Thymus (tissue), 11 donors: Measurements from ENCODE around the gene CLDN7. TPM values are rescaled to one million over a fixed set of nuclear protein-coding genes. Genes with fewer than 3 reads are reported as not detected.

Experiments
- DNase-seq, 9 donors: peaks; one replicate each; pipeline ENCODE4 v3.0.0-alpha.2; 2013; ENCODE audit warnings: low spot score in 9 of 9, low read depth in 6 of 9, missing footprints in 1 of 9
- H3K27ac ChIP-seq, 2 donors: one replicate each; pipeline ENCODE4 v1.5.1; 2013; ENCODE audit warnings: control low read depth in 1 of 2, low read depth in 1 of 2, low read length in 1 of 2, mild to moderate bottlenecking in 1 of 2, moderate library complexity in 1 of 2
- H3K27me3 ChIP-seq, 2 donors: one replicate each; pipeline ENCODE4 v1.5.1; 2013; ENCODE audit warnings: low read length in 1 of 2; ENCODE audit not compliant: control insufficient read depth in 2 of 2, insufficient read depth in 1 of 2
- H3K36me3 ChIP-seq, 2 donors: one replicate each; pipeline ENCODE4 v1.5.1; 2013; ENCODE audit warnings: low read length in 1 of 2, mild to moderate bottlenecking in 1 of 2, moderate library complexity in 1 of 2; ENCODE audit not compliant: control insufficient read depth in 2 of 2, insufficient read depth in 2 of 2
- H3K4me1 ChIP-seq, 2 donors: one replicate each; pipeline ENCODE4 v1.5.1; 2013; ENCODE audit warnings: low read length in 2 of 2; ENCODE audit not compliant: control insufficient read depth in 2 of 2, insufficient read depth in 2 of 2
- H3K4me3 ChIP-seq, 2 donors: one replicate each; pipeline ENCODE4 v1.5.1; 2013; ENCODE audit warnings: low read length in 2 of 2, control low read depth in 1 of 2, mild to moderate bottlenecking in 1 of 2
- H3K9me3 ChIP-seq, 2 donors: one replicate each; pipeline ENCODE4 v1.5.1; 2013; ENCODE audit warnings: low read length in 1 of 2, mild to moderate bottlenecking in 1 of 2; ENCODE audit not compliant: control insufficient read depth in 2 of 2, insufficient read depth in 1 of 2
- WGBS: extraction: QIAGEN DNeasy Blood & Tissue Kit; methylation state at CpG from one replicate; pipeline ENCODE4 v1.1.7; 2013; 5-methylcytosine and 5-hydroxymethylcytosine counted together
- polyA plus RNA-seq: library from polyadenylated mRNA; stranded (reverse); fragments of 200-250 nt; gene quantifications from one replicate; pipeline ENCODE4 v1.2.3, GENCODE V29; 2013
- total RNA-seq: library from RNA; stranded (reverse); fragments of 120-200 nt; gene quantifications from one replicate; pipeline ENCODE4 v1.2.4, GENCODE V29; 2013
- donor health status: healthy.

The CLDN7 gene
- total and polyA plus RNA-seq, 2 donors, result 6.3 to 34.9 TPM

DNA sequence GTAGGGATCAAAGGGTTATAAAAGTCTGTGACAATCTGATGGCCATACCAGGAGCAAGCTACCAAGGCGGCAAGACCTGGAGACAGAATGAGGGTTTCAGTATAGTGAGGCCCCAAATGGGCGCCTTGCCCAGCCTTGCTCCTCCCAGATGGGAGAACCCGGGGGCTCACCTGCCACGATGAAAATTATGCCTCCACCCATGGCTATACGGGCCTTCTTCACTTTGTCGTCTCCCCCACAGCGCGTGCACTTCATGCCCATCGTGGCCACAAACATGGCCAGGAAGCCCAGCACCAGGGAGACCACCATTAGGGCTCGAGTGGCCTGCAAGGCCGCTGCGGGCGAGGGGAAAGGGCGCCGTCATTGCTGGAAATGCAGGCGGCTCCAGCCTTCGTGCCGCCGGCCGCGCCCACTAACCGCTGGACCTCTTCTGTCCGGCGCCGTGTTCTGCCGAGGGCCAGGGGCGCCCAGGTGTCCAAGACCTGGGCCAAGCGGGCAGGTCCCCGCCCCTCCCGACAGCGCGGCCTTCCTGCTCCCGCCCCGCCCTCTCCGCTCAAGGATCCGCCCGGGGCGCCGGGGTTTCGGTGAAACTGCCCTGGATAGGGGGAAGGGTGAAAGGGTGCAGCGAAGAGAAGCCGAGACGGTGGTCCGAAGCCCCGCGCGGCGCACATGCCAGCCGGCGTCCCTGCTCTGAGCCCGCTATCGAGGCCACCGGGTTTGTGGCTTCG is 1.5 kb downstream of the CLDN7 start:
- WGBS, result 12% methylated on average over 54 of the region's 54 CpGs
- Histone ChIP-seq H3K27me3 (peaks cover 39 to 58% of the 10 kb centered on the region in 2 donors), H3K9me3 (peaks cover 0 to 7% of the 10 kb centered on the region in 2 donors), H3K36me3 (peaks cover 36% of the 10 kb centered on the region in 2 donors), H3K4me3 (peak overlapping the region; percentile 8 to 45), H3K4me1 (peaks cover 15 to 31% of the 10 kb centered on the region in 2 donors), H3K27ac (peak overlapping the region in 1 of 2 donors; percentile 25)
- peak in 1 of 9 donors; percentile 28 for DNase-seq

DNA sequence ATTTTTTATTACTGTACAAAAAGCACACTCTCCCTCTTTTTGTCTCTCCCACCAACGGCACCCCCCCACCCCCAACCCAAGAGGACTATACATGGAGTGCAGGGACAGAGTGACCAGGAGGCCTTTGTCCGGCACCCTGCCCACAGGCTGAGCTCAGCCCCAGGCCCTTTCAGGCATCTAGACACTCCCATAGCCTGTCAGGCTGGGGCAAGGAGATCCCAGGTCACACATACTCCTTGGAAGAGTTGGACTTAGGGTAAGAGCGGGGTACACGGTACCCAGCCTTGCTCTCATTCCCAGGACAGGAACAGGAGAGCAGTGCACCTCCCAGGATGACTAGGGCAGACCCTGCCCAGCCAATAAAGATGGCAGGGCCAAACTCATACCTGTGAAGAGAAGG is 2.1 kb downstream of the CLDN7 start:
- H3K4me1 ChIP-seq, result peaks cover 15 to 31% of the 10 kb centered on the region in 2 donors
- 94% methylated on average over 4 of the region's 4 CpGs for WGBS
- no peak for DNase-seq
- peaks cover 36 to 39% of the 10 kb centered on the region in 2 donors for H3K36me3 ChIP-seq
- peaks cover 39 to 51% of the 10 kb centered on the region in 2 donors for H3K27me3 ChIP-seq
- H3K27ac ChIP-seq, result no peak overlapping the region
- peaks cover 0 to 7% of the 10 kb centered on the region in 2 donors for H3K9me3 ChIP-seq
- H3K4me3 ChIP-seq, result no peak overlapping the region

DNA sequence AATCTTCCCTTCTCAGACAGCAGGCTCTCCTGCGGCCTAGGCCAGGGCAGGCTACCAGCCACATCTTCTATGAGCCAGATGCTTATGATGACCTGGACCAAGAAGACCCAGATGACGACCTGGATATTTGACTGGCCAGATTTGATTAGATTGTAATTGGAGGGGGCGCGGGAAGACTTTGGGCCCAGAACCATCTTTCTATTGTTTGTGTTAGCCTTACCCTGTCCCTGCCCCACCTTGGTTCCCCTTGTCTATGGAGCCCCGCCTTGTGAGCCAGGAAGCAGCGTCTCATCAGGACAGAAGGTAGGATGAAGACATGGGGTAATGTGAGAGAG is 2.8 kb downstream of the CLDN7 start:
- no peak for DNase-seq
- H3K9me3 ChIP-seq, result peaks cover 0 to 7% of the 10 kb centered on the region in 2 donors
- H3K4me3 ChIP-seq, result no peak overlapping the region
- peaks cover 39 to 48% of the 10 kb centered on the region in 2 donors for H3K27me3 ChIP-seq
- peaks cover 41 to 43% of the 10 kb centered on the region in 2 donors for H3K36me3 ChIP-seq
- 97% methylated on average over 6 of the region's 6 CpGs for WGBS
- no peak overlapping the region for H3K27ac ChIP-seq
- H3K4me1 ChIP-seq, result peaks cover 15 to 31% of the 10 kb centered on the region in 2 donors

DNA sequence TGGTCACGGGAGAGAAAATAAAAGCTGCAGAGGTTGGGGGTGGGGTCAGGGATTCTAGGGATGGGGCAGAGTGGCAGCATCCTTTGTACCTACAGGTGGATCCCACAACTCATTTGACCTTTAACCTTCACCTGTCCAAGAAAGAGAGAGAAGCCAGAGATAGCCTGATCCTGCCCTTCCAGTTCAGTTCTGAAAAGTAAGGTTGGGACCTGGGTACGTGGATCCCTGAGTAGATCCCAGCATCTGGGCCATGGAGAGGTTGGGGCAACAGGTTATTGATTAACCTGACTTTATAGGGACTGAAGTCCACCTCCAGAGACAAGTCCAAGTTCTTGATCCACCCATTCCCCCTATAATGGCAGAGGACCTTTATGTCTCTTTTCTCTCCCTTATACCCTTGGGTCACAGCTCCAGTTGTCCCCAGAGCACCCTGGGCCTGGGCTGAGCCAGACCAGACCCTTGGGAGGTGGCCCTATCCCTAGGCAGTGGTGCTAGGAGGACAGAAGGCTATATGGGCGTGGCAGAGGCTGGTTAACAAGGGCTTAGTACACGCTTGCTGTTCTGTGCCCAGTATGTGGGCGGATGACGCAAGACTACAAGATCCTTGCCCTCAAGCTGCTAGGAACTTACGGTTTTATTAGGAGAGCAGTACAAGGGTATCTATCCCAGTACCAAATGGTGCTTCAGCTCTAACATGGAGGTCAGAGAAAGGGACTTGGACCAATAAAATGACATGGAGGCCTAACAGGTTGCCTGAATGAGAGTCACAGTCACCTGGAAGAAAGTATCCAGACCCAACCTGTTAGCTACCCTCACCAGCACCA is 3.3 kb downstream of the CLDN7 start:
- no peak overlapping the region for H3K27ac ChIP-seq
- peaks cover 45 to 47% of the 10 kb centered on the region in 2 donors for H3K36me3 ChIP-seq
- H3K9me3 ChIP-seq, result peaks cover 0 to 7% of the 10 kb centered on the region in 2 donors
- peaks cover 36 to 42% of the 10 kb centered on the region in 2 donors for H3K27me3 ChIP-seq
- no peak overlapping the region for H3K4me3 ChIP-seq
- no peak for DNase-seq
- WGBS, result 96% methylated on average over 7 of the region's 7 CpGs
- peaks cover 15 to 31% of the 10 kb centered on the region in 2 donors for H3K4me1 ChIP-seq

DNA sequence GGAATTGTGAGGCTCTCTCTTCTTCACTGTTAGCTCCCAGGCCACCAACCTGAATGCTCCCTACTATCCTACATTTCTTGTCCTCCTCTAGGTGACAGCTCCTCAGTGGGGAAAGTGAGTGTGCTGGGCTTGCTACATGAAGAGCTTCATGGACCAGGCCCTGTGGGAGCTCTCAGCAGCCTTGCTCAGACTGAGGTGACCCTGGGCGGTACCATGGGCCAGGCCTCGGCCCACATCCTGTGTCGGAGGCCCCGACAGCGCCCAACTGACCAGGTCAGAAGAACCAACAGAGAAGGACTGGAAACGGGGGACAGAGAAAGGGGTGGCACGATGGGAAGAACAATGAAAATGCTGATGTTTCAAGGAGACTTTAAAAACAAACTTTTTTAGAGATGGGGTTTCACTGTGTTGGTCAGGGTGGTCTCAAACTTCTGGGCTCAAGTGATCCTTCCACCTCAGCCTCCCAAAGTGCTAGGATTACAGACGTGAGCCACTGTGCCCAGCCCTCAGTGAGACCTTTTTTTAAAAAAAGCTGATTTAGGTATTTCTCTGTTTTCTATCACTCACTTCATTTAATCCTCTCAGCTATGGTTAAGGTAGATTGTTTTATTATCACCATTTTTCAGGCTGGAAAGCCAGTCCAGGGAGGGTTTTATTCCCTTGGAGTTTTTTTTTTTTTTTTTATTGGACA is 5.4 kb downstream of the CLDN7 start:
- Histone ChIP-seq H3K4me1 (peaks cover 7 to 16% of the 10 kb centered on the region in 2 donors), H3K27me3 (peaks cover 21% of the 10 kb centered on the region in 2 donors), H3K36me3 (peaks cover 45 to 48% of the 10 kb centered on the region in 2 donors), H3K27ac (no peak overlapping the region), H3K9me3 (peaks cover 0 to 4% of the 10 kb centered on the region in 2 donors), H3K4me3 (no peak overlapping the region)
- WGBS, result 97% methylated on average over 8 of the region's 8 CpGs
- no peak for DNase-seq

- H3K4me3 ChIP-seq, result no peak overlapping the region
- 98% methylated on average over 4 of the region's 4 CpGs for WGBS
- no peaks in the 10 kb centered on the region for H3K27me3 ChIP-seq
- no peak for DNase-seq
- H3K9me3 ChIP-seq, result peaks cover 0 to 4% of the 10 kb centered on the region in 2 donors
- H3K36me3 ChIP-seq, result peaks cover 40 to 43% of the 10 kb centered on the region in 2 donors
- H3K27ac ChIP-seq, result no peak overlapping the region
- peaks cover 12 to 18% of the 10 kb centered on the region in 2 donors for H3K4me1 ChIP-seq
Measured at GRCh38 chr17:7254511-7254910, 7.8 kb downstream of the CLDN7 start.

DNA sequence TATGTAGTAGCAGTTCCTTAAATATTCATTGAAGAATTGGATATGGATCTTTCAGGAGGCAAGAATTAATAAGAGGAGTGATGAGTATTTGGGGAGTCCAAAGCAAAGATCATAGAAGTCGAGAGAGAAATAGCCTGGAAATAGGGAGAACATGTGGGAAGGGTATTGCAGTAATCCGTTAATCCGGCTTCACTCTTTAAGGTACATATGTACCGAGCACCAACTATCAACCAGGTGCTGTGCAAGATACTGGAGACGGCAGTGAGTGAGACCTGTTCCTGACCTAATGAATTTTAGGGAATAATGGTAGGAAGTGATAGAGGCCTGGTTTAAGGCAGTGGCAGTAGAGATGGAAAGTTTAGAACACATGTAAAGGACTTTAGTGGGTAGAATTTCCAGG is 9.2 kb downstream of the CLDN7 start:
- Histone ChIP-seq H3K36me3 (peaks cover 26 to 36% of the 10 kb centered on the region in 2 donors), H3K27ac (peak overlapping the region in 1 of 2 donors; percentile 97), H3K4me3 (peak overlapping the region; percentile 85 to 88), H3K27me3 (no peaks in the 10 kb centered on the region), H3K4me1 (peaks cover 12 to 27% of the 10 kb centered on the region in 2 donors), H3K9me3 (peaks cover 0 to 4% of the 10 kb centered on the region in 2 donors)
- WGBS, result 93% methylated on average over 5 of the region's 5 CpGs
- DNase-seq, result no peak

- peak in 7 of 9 donors; percentile 65 to 91 (median 74) for DNase-seq
- Histone ChIP-seq H3K4me3 (peak within 1 kb of the TSS; percentile 85 to 88), H3K9me3 (peaks cover 0 to 4% of the 10 kb centered on the region in 2 donors), H3K27ac (peak within 1 kb of the TSS; percentile 97 to 99), H3K27me3 (no peaks in the 10 kb centered on the region), H3K36me3 (peaks cover 20 to 33% of the 10 kb centered on the region in 2 donors), H3K4me1 (peaks cover 12 to 27% of the 10 kb centered on the region in 2 donors)
- WGBS, result 1% methylated on average over 55 of the region's 55 CpGs
Measured at GRCh38 chr17:7252176-7253043, 9.9 kb downstream of the CLDN7 start, which contains the start of gene ELP5. ELP5 (plus strand) TSS chr17:7252215; CDS start chr17:7252551, 336 bp downstream.
